Measurements from ENCODE around the gene STK11IP.

GRCh38 chr2:219562049-219563020 is 35.3 kb upstream of the STK11IP start:
- no peak for TF ChIP-seq MXD4 (CRISPR knock-in tag; IDR thresholded peaks at IDR 0.05; ENCODE audit: borderline replicate concordance)
- no peak for TF ChIP-seq CTCF (IDR thresholded peaks at IDR 0.05)
- no peak for TF ChIP-seq ELF4 (CRISPR knock-in tag; IDR thresholded peaks at IDR 0.05; ENCODE audit: low read depth)
